Esophagus muscularis mucosa (tissue), 2 donors: ENCODE results near the gene TENM3.

Source experiments
- POLR2A ChIP-seq: fragments of 450-650 bp; IDR thresholded peaks from one replicate; pipeline ENCODE4 v1.6.1; 2017; ENCODE audit warnings: antibody characterized with exemption, moderate library complexity, mild to moderate bottlenecking, low read depth
- POLR2AphosphoS5 ChIP-seq, 2 donors: sonication (generic); formaldehyde crosslinking; IDR thresholded peaks; one replicate each; pipeline ENCODE4 v1.6.1; 2017; ENCODE audit warnings: antibody characterized with exemption in 2 of 2

DNA sequence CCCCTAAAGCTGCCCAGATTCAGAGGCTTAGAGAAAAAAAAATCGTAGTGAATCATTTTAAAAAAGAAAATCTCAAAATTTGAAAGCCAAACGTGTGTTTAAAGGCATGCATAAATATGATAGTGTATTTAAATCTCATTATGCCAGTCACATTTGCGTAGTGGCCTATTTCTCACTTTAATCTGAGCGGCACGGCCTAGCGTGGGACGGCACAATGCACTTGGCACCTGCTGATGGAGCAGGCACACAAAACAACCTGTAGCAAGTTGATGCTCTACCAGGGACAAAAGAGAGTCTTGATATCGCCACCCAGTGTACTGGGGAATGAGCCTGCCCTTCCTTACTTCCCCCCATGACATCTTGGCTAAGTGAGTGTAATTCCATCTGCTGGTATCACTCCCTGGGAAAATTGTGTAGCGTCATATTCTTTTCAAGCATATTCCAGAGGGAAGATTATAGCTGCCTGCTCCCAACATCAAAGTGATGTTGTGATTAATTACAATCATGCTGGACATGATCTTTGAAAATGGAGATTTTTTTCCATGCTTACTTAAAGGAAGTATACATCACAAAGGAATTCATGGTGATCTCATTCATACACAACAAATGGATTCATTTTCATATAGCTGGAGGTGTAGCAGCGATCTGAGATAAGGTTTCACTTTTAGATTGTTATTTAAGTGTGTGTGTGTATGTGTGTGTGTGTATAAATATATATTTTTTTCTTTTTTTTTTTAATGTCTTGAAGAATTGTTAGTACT, 535.2 kb downstream of the TENM3 start:
- TF ChIP-seq POLR2A (no peak), POLR2AphosphoS5 (IDR thresholded peaks at IDR 0.05) (no peak)
